WTC11 (cell line): ENCODE results near the gene CRACDL.

Experiments
- FOXK1 ChIP-seq: sonication (generic); formaldehyde crosslinking; IDR thresholded peaks from 2 replicates; pipeline ENCODE4 v1.8.0; 2022; ENCODE audit warnings: mild to moderate bottlenecking, moderate library complexity, missing genetic modification reagents
- FOXP1 ChIP-seq: sonication (generic); formaldehyde crosslinking; IDR thresholded peaks from 2 replicates; pipeline ENCODE4 v1.8.0; 2022; ENCODE audit warnings: missing genetic modification reagents, mild to moderate bottlenecking, moderate library complexity, borderline replicate concordance
- GTF2I ChIP-seq: fragments of 250-450 bp; sonication (Bioruptor Pico); conservative IDR thresholded peaks from 2 replicates; pipeline ENCODE4 v1.4.0; 2021; ENCODE audit warnings: mild to moderate bottlenecking
- JUN ChIP-seq: sonication (generic); formaldehyde crosslinking; IDR thresholded peaks from 2 replicates; pipeline ENCODE4 v1.8.0; 2023; ENCODE audit warnings: mild to moderate bottlenecking, missing genetic modification reagents
- NFATC4 ChIP-seq: fragments of 250-450 bp; sonication (Bioruptor Pico); IDR thresholded peaks from 2 replicates; pipeline ENCODE4 v1.9.0; 2021; ENCODE audit warnings: mild to moderate bottlenecking
- NFYB ChIP-seq: sonication (generic); formaldehyde crosslinking; conservative IDR thresholded peaks from 2 replicates; pipeline ENCODE4 v1.8.0; 2022; ENCODE audit warnings: low read depth, missing genetic modification reagents
- NR3C1 ChIP-seq: sonication (generic); formaldehyde crosslinking; conservative IDR thresholded peaks from 2 replicates; pipeline ENCODE4 v1.8.1; 2023; ENCODE audit warnings: low read depth, mild to moderate bottlenecking, missing genetic modification reagents
- SP1 ChIP-seq: sonication (generic); formaldehyde crosslinking; conservative IDR thresholded peaks from 2 replicates; pipeline ENCODE4 v1.8.1; 2022; ENCODE audit warnings: missing genetic modification reagents
- TCF7 ChIP-seq: sonication (generic); formaldehyde crosslinking; IDR thresholded peaks from 2 replicates; pipeline ENCODE4 v1.8.0; 2022; ENCODE audit warnings: mild to moderate bottlenecking, low read depth, missing genetic modification reagents, moderate library complexity
- ZBTB21 ChIP-seq: sonication (generic); formaldehyde crosslinking; IDR thresholded peaks from 2 replicates; pipeline ENCODE4 v1.8.1; 2023; ENCODE audit warnings: mild to moderate bottlenecking, missing genetic modification reagents, borderline replicate concordance
- TF ChIP-seq, protein P1 (sequence below): fragments of 200-600 bp; IDR thresholded peaks from 2 replicates; pipeline ENCODE4 v1.8.0; 2022; ENCODE audit warnings: antibody characterized with exemption
- TF ChIP-seq, protein P2 (sequence below): sonication (generic); formaldehyde crosslinking; IDR thresholded peaks from 2 replicates; pipeline ENCODE4 v1.8.1; 2022; ENCODE audit warnings: low read depth, missing genetic modification reagents, borderline replicate concordance
- TF ChIP-seq, protein P3 (sequence below): sonication (generic); formaldehyde crosslinking; IDR thresholded peaks from 2 replicates; pipeline ENCODE4 v1.8.0; 2022; ENCODE audit warnings: mild to moderate bottlenecking, missing genetic modification reagents
- TF ChIP-seq, protein P4 (sequence below): sonication (generic); formaldehyde crosslinking; IDR thresholded peaks from 2 replicates; pipeline ENCODE4 v1.8.1; 2023; ENCODE audit warnings: mild to moderate bottlenecking, missing genetic modification reagents, moderate library complexity

DNA sequence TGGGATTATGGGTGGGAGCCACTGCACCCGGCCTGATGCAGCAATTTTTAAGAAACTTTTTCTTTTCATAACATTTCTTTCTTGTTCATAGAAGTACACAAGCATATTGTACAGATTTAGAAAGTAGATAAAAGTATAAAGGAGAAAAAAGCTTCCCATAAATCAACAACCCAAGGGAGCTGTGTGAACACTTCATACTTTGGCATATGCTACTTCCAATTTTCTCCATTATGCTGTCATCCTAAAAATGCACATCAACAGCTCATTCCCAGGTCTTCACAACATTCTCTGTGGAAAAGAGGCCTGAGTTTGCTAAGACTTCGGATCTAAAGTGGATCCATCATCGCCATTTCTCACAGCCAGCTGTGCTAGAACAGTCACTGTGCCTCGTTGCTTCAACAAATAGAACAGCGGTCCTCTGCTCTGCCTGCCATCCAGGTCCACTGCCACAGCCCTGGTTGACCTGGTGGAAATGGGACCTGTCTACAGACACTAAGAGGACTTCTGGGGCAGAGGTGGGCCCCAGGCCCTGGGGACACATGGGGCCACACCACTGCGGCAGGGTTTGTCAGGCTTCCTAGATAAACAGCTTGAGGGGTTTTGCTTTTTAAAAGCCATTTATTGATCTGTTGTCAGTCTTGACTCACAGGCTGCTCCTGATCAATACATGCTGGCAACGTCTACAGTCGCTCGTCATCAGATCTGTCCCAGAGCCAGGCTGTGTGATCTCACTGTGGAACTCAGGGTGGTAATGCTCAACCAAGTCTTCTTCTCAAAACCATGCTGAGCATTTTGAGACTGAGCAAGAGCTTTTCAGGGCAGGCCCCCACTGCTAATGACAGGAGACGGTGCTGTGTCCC lies 132.4 kb downstream of the CRACDL start:
- TF ChIP-seq, protein P1, sequence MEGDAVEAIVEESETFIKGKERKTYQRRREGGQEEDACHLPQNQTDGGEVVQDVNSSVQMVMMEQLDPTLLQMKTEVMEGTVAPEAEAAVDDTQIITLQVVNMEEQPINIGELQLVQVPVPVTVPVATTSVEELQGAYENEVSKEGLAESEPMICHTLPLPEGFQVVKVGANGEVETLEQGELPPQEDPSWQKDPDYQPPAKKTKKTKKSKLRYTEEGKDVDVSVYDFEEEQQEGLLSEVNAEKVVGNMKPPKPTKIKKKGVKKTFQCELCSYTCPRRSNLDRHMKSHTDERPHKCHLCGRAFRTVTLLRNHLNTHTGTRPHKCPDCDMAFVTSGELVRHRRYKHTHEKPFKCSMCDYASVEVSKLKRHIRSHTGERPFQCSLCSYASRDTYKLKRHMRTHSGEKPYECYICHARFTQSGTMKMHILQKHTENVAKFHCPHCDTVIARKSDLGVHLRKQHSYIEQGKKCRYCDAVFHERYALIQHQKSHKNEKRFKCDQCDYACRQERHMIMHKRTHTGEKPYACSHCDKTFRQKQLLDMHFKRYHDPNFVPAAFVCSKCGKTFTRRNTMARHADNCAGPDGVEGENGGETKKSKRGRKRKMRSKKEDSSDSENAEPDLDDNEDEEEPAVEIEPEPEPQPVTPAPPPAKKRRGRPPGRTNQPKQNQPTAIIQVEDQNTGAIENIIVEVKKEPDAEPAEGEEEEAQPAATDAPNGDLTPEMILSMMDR: no peak
- TF ChIP-seq, protein P2, sequence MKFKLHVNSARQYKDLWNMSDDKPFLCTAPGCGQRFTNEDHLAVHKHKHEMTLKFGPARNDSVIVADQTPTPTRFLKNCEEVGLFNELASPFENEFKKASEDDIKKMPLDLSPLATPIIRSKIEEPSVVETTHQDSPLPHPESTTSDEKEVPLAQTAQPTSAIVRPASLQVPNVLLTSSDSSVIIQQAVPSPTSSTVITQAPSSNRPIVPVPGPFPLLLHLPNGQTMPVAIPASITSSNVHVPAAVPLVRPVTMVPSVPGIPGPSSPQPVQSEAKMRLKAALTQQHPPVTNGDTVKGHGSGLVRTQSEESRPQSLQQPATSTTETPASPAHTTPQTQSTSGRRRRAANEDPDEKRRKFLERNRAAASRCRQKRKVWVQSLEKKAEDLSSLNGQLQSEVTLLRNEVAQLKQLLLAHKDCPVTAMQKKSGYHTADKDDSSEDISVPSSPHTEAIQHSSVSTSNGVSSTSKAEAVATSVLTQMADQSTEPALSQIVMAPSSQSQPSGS (CRISPR knock-in tag): no peak
- TF ChIP-seq TCF7: no peak
- TF ChIP-seq NFATC4 (CRISPR knock-in tag): no peak
- TF ChIP-seq, protein P3, sequence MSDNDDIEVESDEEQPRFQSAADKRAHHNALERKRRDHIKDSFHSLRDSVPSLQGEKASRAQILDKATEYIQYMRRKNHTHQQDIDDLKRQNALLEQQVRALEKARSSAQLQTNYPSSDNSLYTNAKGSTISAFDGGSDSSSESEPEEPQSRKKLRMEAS (CRISPR knock-in tag): no peak
- TF ChIP-seq FOXP1 (CRISPR knock-in tag): no peak
- no peak for TF ChIP-seq GTF2I
- TF ChIP-seq JUN (CRISPR knock-in tag): no peak
- TF ChIP-seq NFYB (CRISPR knock-in tag): no peak
- TF ChIP-seq ZBTB21 (CRISPR knock-in tag): no peak
- no peak for TF ChIP-seq FOXK1
- no peak for TF ChIP-seq NR3C1 (CRISPR knock-in tag)
- TF ChIP-seq, protein P4, sequence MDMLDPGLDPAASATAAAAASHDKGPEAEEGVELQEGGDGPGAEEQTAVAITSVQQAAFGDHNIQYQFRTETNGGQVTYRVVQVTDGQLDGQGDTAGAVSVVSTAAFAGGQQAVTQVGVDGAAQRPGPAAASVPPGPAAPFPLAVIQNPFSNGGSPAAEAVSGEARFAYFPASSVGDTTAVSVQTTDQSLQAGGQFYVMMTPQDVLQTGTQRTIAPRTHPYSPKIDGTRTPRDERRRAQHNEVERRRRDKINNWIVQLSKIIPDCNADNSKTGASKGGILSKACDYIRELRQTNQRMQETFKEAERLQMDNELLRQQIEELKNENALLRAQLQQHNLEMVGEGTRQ (CRISPR knock-in tag): no peak
- TF ChIP-seq SP1 (CRISPR knock-in tag): no peak
